Activated naive CD4-positive, alpha-beta T cell treated with anti-CD3 and anti-CD28 coated beads, Interleukin-2, amount 50 U/mL, for 24 hours (primary cell): ENCODE results near the gene EWSR1.
"Not testable (repeated sequence)": the region's sequence is repeated elsewhere in the genome, so short reads cannot be mapped to it uniquely, and the experiment has no call there.

Experiments used
- H3K27ac Mint-ChIP-seq: one replicate; pipeline ENCODE4 v1.8.0; 2021; ENCODE audit warnings: mild to moderate bottlenecking, mixed read lengths
- H3K27me3 Mint-ChIP-seq: one replicate; pipeline ENCODE4 v1.8.0; 2021; ENCODE audit warnings: mixed read lengths
- H3K36me3 Mint-ChIP-seq: one replicate; pipeline ENCODE4 v1.8.0; 2021; ENCODE audit warnings: mixed read lengths
- H3K4me1 Mint-ChIP-seq: one replicate; pipeline ENCODE4 v1.8.0; 2021; ENCODE audit warnings: mixed read lengths
- H3K4me3 Mint-ChIP-seq: one replicate; pipeline ENCODE4 v1.8.0; 2021; ENCODE audit warnings: mild to moderate bottlenecking, mixed read lengths
- H3K9me3 Mint-ChIP-seq: one replicate; pipeline ENCODE4 v1.8.0; 2021; ENCODE audit warnings: mixed read lengths

The EWSR1 gene

GRCh38 chr22:29267858-29268510 lies at the start of gene EWSR1, which contains the start of gene RHBDD3:
Gene EWSR1 (plus strand): TSS chr22:29268268. CDS start chr22:29268337, 69 bp downstream.
Gene RHBDD3 (minus strand): TSS chr22:29267981. CDS start chr22:29265626, 2,355 bp downstream.
- Mint-ChIP-seq H3K27ac (peak within 1 kb of the TSS; percentile 100), H3K9me3 (no peaks in the 10 kb centered on the region), H3K27me3 (no peaks in the 10 kb centered on the region), H3K4me3 (peak within 1 kb of the TSS; percentile 95), H3K36me3 (peaks cover 36% of the 10 kb centered on the region), H3K4me1 (peaks cover 50% of the 10 kb centered on the region)

GRCh38 chr22:29218758-29219408 lies 49.2 kb upstream of the EWSR1 start:
- Mint-ChIP-seq H3K4me3 (no peak overlapping the region), H3K4me1 (no peaks in the 10 kb centered on the region), H3K27ac (no peak overlapping the region)

GRCh38 chr22:29219409-29219782 lies 48.7 kb upstream of the EWSR1 start:
- not testable (repeated sequence) for H3K4me1 Mint-ChIP-seq, H3K9me3 Mint-ChIP-seq, H3K4me3 Mint-ChIP-seq

More at GRCh38 chr22:29218758-29219408, 49.2 kb upstream of the EWSR1 start:
- Mint-ChIP-seq H3K36me3 (no peaks in the 10 kb centered on the region), H3K9me3 (no peaks in the 10 kb centered on the region), H3K27me3 (no peaks in the 10 kb centered on the region)

GRCh38 chr22:29219881-29220670 lies 48.0 kb upstream of the EWSR1 start:
- no peaks in the 10 kb centered on the region for H3K36me3 Mint-ChIP-seq
- no peaks in the 10 kb centered on the region for H3K4me1 Mint-ChIP-seq
- no peaks in the 10 kb centered on the region for H3K27me3 Mint-ChIP-seq
- no peak overlapping the region for H3K4me3 Mint-ChIP-seq
- no peak overlapping the region for H3K27ac Mint-ChIP-seq
- H3K9me3 Mint-ChIP-seq, result no peaks in the 10 kb centered on the region

More at GRCh38 chr22:29219409-29219782, 48.7 kb upstream of the EWSR1 start:
- H3K27me3 Mint-ChIP-seq, H3K27ac Mint-ChIP-seq, H3K36me3 Mint-ChIP-seq: not testable (repeated sequence)

GRCh38 chr22:29224121-29224858 lies 43.8 kb upstream of the EWSR1 start:
- H3K4me1 Mint-ChIP-seq, result no peaks in the 10 kb centered on the region
- H3K9me3 Mint-ChIP-seq, result no peaks in the 10 kb centered on the region
- no peaks in the 10 kb centered on the region for H3K36me3 Mint-ChIP-seq
- no peak overlapping the region for H3K27ac Mint-ChIP-seq
- H3K4me3 Mint-ChIP-seq, result no peak overlapping the region
- no peaks in the 10 kb centered on the region for H3K27me3 Mint-ChIP-seq

GRCh38 chr22:29224859-29225410 lies 43.1 kb upstream of the EWSR1 start:
- no peaks in the 10 kb centered on the region for H3K36me3 Mint-ChIP-seq
- no peaks in the 10 kb centered on the region for H3K4me1 Mint-ChIP-seq
- no peaks in the 10 kb centered on the region for H3K9me3 Mint-ChIP-seq
- H3K27me3 Mint-ChIP-seq, result no peaks in the 10 kb centered on the region
- no peak overlapping the region for H3K27ac Mint-ChIP-seq
- no peak overlapping the region for H3K4me3 Mint-ChIP-seq

- Mint-ChIP-seq H3K27ac (no peak overlapping the region), H3K27me3 (no peaks in the 10 kb centered on the region), H3K9me3 (no peaks in the 10 kb centered on the region), H3K36me3 (no peaks in the 10 kb centered on the region), H3K4me3 (no peak overlapping the region), H3K4me1 (no peaks in the 10 kb centered on the region)
Observed at GRCh38 chr22:29225422-29226090, 42.5 kb upstream of the EWSR1 start.

- H3K27me3 Mint-ChIP-seq, result no peaks in the 10 kb centered on the region
- no peaks in the 10 kb centered on the region for H3K36me3 Mint-ChIP-seq
- H3K4me3 Mint-ChIP-seq, result no peak overlapping the region
- H3K27ac Mint-ChIP-seq, result no peak overlapping the region
- H3K4me1 Mint-ChIP-seq, result no peaks in the 10 kb centered on the region
- H3K9me3 Mint-ChIP-seq, result no peaks in the 10 kb centered on the region
Observed at GRCh38 chr22:29226351-29226981, 41.6 kb upstream of the EWSR1 start.

- Mint-ChIP-seq H3K4me3 (no peak overlapping the region), H3K9me3 (no peaks in the 10 kb centered on the region), H3K27me3 (no peaks in the 10 kb centered on the region), H3K27ac (peak overlapping the region; percentile 43), H3K36me3 (no peaks in the 10 kb centered on the region), H3K4me1 (no peaks in the 10 kb centered on the region)
Observed at GRCh38 chr22:29230972-29231875, 36.8 kb upstream of the EWSR1 start.

GRCh38 chr22:29231971-29232959 lies 35.8 kb upstream of the EWSR1 start:
- Mint-ChIP-seq H3K27me3 (no peaks in the 10 kb centered on the region), H3K4me1 (no peaks in the 10 kb centered on the region), H3K36me3 (no peaks in the 10 kb centered on the region), H3K4me3 (no peak overlapping the region), H3K9me3 (no peaks in the 10 kb centered on the region), H3K27ac (peak overlapping the region; percentile 43)

- H3K27ac Mint-ChIP-seq, result no peak overlapping the region
- H3K9me3 Mint-ChIP-seq, result no peaks in the 10 kb centered on the region
- H3K4me1 Mint-ChIP-seq, result no peaks in the 10 kb centered on the region
- no peaks in the 10 kb centered on the region for H3K36me3 Mint-ChIP-seq
- no peak overlapping the region for H3K4me3 Mint-ChIP-seq
- no peaks in the 10 kb centered on the region for H3K27me3 Mint-ChIP-seq
Observed at GRCh38 chr22:29233277-29233877, 34.7 kb upstream of the EWSR1 start.

GRCh38 chr22:29240481-29240880 lies 27.6 kb upstream of the EWSR1 start:
- H3K4me3 Mint-ChIP-seq, H3K9me3 Mint-ChIP-seq, H3K27me3 Mint-ChIP-seq, H3K4me1 Mint-ChIP-seq, H3K27ac Mint-ChIP-seq: not testable (repeated sequence)
- H3K36me3 Mint-ChIP-seq, result peaks cover 13% of the 10 kb centered on the region
